Endodermal cell (in vitro differentiated cells): ENCODE results near the gene DACH1. TPM values are rescaled to one million over a fixed set of nuclear protein-coding genes. Genes with fewer than 3 reads are reported as not detected.

Experiments
- DNase-seq: peaks from one replicate; pipeline ENCODE4 v3.0.0-alpha.2; 2017
- H3K27ac ChIP-seq: 2 replicates; pipeline ENCODE4 v1.5.1; 2013; ENCODE audit warnings: mild to moderate bottlenecking, low read depth, low read length, moderate library complexity
- H3K27me3 ChIP-seq: 2 replicates; pipeline ENCODE4 v1.6.1; 2013; ENCODE audit warnings: mild to moderate bottlenecking, low read length, moderate library complexity; ENCODE audit not compliant: insufficient read depth, control insufficient read depth, poor library complexity, severe bottlenecking
- H3K36me3 ChIP-seq: 2 replicates; pipeline ENCODE4 v1.7.0; 2013; ENCODE audit warnings: mild to moderate bottlenecking, low read length, moderate library complexity; ENCODE audit not compliant: control insufficient read depth, insufficient read depth
- H3K4me1 ChIP-seq: one replicate; pipeline ENCODE4 v1.7.0; 2013; ENCODE audit warnings: low read length; ENCODE audit not compliant: control insufficient read depth, insufficient read depth
- H3K4me3 ChIP-seq: 2 replicates; pipeline ENCODE4 v1.5.1; 2013; ENCODE audit warnings: mild to moderate bottlenecking, low read length, moderate library complexity
- H3K9ac ChIP-seq: 2 replicates; pipeline ENCODE4 v1.6.1; 2013; ENCODE audit warnings: mild to moderate bottlenecking, low read length, moderate library complexity; ENCODE audit not compliant: poor library complexity, severe bottlenecking; ENCODE audit errors: extremely low read depth
- H3K9me3 ChIP-seq: 2 replicates; pipeline ENCODE4 v1.6.1; 2013; ENCODE audit warnings: mild to moderate bottlenecking, low read length, moderate library complexity; ENCODE audit not compliant: control insufficient read depth
- H3K27ac Mint-ChIP-seq: 2 replicates; pipeline ENCODE4 v1.8.0; 2020; ENCODE audit warnings: mixed read lengths
- H3K27me3 Mint-ChIP-seq: 2 replicates; pipeline ENCODE4 v1.8.0; 2021; ENCODE audit warnings: mild to moderate bottlenecking, mixed read lengths; ENCODE audit not compliant: insufficient read depth
- H3K36me3 Mint-ChIP-seq: 2 replicates; pipeline ENCODE4 v1.8.0; 2020; ENCODE audit warnings: low read depth, mixed read lengths
- H3K4me1 Mint-ChIP-seq: 2 replicates; pipeline ENCODE4 v1.8.0; 2020; ENCODE audit warnings: mixed read lengths
- H3K4me3 Mint-ChIP-seq: 2 replicates; pipeline ENCODE4 v1.8.0; 2020; ENCODE audit warnings: mild to moderate bottlenecking, moderate library complexity, mixed read lengths
- H3K9me3 Mint-ChIP-seq: 2 replicates; pipeline ENCODE4 v1.8.0; 2020; ENCODE audit warnings: mild to moderate bottlenecking, mixed read lengths
- WGBS, 2 experiments: methylation state at CpG; one replicate each; pipeline versions ENCODE4 v1.1.5 to v1.1.7; 2013; ENCODE audit warnings: missing lambda C conversion rate in 2 of 2, mixed read lengths in 1 of 2; ENCODE audit not compliant: insufficient coverage in 1 of 2, insufficient read length in 1 of 2; 5-methylcytosine and 5-hydroxymethylcytosine counted together
- total RNA-seq, 2 donors: library from RNA; stranded (reverse); fragmentation: NEBNext Ultra II Directional in 1 of 2; extraction: Animal tissue kit (Norgen Biotek cat#: 25700) in 1 of 2; gene quantifications; 2 replicates in 1 of 2; 3 replicates in 1 of 2; pipeline ENCODE4 v1.2.1, GENCODE V29; 2021
- TF ChIP-seq, protein P1 (sequence below): fragments of 200-600 bp; sonication (generic); conservative IDR thresholded peaks from 2 replicates; pipeline ENCODE4 v1.5.0; 2021; ENCODE audit warnings: antibody characterized with exemption, mild to moderate bottlenecking

The DACH1 gene
- total RNA-seq, 2 donors from 2014 or later, result 0.81 to 1.2 TPM

DNA sequence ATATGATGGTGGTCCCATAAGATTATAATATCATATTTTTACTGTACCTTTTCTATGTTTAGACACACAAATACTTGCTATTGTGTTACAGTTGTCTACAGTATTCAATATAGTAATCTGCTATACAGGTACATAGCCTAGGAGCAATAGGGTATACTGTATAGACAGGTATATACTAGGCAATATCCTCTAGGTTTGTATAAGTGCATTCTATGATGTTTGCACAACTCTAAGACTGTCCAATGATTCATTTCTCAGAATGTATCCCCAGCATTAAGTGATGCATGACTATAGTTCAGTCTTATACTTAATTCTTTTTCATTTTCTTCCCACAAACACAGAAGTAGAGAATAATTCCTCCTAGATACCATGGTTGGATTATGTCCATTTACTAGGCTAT is 383.3 kb downstream of the DACH1 start:
- H3K4me3 Mint-ChIP-seq, result no peak overlapping the region
- TF ChIP-seq, protein P1, sequence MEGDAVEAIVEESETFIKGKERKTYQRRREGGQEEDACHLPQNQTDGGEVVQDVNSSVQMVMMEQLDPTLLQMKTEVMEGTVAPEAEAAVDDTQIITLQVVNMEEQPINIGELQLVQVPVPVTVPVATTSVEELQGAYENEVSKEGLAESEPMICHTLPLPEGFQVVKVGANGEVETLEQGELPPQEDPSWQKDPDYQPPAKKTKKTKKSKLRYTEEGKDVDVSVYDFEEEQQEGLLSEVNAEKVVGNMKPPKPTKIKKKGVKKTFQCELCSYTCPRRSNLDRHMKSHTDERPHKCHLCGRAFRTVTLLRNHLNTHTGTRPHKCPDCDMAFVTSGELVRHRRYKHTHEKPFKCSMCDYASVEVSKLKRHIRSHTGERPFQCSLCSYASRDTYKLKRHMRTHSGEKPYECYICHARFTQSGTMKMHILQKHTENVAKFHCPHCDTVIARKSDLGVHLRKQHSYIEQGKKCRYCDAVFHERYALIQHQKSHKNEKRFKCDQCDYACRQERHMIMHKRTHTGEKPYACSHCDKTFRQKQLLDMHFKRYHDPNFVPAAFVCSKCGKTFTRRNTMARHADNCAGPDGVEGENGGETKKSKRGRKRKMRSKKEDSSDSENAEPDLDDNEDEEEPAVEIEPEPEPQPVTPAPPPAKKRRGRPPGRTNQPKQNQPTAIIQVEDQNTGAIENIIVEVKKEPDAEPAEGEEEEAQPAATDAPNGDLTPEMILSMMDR, result no peak
- H3K27me3 Mint-ChIP-seq, result no peaks in the 10 kb centered on the region
- no peaks in the 10 kb centered on the region for H3K27me3 ChIP-seq
- H3K9me3 ChIP-seq, result no peaks in the 10 kb centered on the region
- H3K36me3 Mint-ChIP-seq, result no peaks in the 10 kb centered on the region
- H3K4me3 ChIP-seq, result no peak overlapping the region
- H3K4me1 Mint-ChIP-seq, result no peaks in the 10 kb centered on the region
- H3K36me3 ChIP-seq, result no peaks in the 10 kb centered on the region
- no peak overlapping the region for H3K9ac ChIP-seq
- H3K27ac ChIP-seq, result no peak overlapping the region
- no peaks in the 10 kb centered on the region for H3K4me1 ChIP-seq
- H3K27ac Mint-ChIP-seq, result no peak overlapping the region
- no peaks in the 10 kb centered on the region for H3K9me3 Mint-ChIP-seq
- DNase-seq, result no peak

DNA sequence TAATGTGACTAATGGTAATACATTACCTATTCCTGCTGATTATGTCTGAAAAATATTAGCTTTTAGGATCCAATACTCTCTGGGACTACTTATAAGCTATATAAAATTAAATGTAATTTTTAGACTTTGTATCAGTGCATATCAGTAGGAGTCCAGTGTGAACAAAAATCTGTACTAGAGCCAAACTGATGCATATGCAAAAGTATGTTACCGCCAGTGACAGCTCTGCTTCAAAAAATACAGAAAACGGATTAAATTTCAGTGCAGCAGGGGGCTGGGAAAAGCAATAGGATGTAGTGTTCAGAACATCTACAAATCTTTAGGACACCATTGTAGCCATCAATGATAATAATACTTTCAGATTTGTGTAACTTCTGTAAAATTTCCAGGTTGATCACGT is 385.5 kb downstream of the DACH1 start:
- Mint-ChIP-seq H3K27me3 (no peaks in the 10 kb centered on the region), H3K36me3 (no peaks in the 10 kb centered on the region), H3K9me3 (no peaks in the 10 kb centered on the region), H3K4me3 (no peak overlapping the region), H3K27ac (no peak overlapping the region), H3K4me1 (no peaks in the 10 kb centered on the region)
- Histone ChIP-seq H3K27ac (no peak overlapping the region), H3K4me1 (no peaks in the 10 kb centered on the region), H3K27me3 (no peaks in the 10 kb centered on the region), H3K4me3 (no peak overlapping the region), H3K9ac (no peak overlapping the region), H3K9me3 (no peaks in the 10 kb centered on the region), H3K36me3 (no peaks in the 10 kb centered on the region)
- 92 to 100% methylated on average over 2 to 3 of the region's 3 CpGs for WGBS, 2 experiments
- DNase-seq, result no peak
- TF ChIP-seq, protein P1, result no peak

DNA sequence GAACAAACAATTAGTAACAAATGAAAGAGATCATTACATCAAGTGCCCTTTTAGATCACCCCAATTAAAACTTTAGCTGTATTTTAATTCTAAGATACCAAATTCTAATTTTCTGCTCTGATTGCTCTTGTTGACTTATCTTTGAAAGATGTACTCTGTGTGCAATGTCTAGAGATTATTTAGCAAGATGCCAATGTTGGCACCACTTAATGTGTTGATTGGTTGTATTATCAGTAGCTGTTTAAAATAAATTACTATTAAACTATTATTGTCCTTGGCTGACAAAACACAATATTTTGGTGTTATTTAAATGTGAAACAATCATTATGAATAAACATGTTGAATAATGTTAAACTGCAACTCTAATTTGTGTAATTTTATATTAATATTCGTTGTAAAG is 386.0 kb downstream of the DACH1 start:
- Histone ChIP-seq H3K9me3 (no peaks in the 10 kb centered on the region), H3K27ac (no peak overlapping the region), H3K4me3 (no peak overlapping the region), H3K36me3 (no peaks in the 10 kb centered on the region), H3K9ac (no peak overlapping the region), H3K4me1 (no peaks in the 10 kb centered on the region), H3K27me3 (no peaks in the 10 kb centered on the region)
- DNase-seq, result no peak
- H3K4me3 Mint-ChIP-seq, result no peak overlapping the region
- H3K27ac Mint-ChIP-seq, result no peak overlapping the region
- H3K4me1 Mint-ChIP-seq, result no peaks in the 10 kb centered on the region
- H3K27me3 Mint-ChIP-seq, result no peaks in the 10 kb centered on the region
- no peaks in the 10 kb centered on the region for H3K36me3 Mint-ChIP-seq
- H3K9me3 Mint-ChIP-seq, result no peaks in the 10 kb centered on the region
- WGBS, 2 experiments, result 80 to 86% methylated on average over 1 of the region's 1 CpG
- TF ChIP-seq, protein P1, result no peak
